ENCODE results near the gene PPARGC1A.

PPARGC1A gene

DNA sequence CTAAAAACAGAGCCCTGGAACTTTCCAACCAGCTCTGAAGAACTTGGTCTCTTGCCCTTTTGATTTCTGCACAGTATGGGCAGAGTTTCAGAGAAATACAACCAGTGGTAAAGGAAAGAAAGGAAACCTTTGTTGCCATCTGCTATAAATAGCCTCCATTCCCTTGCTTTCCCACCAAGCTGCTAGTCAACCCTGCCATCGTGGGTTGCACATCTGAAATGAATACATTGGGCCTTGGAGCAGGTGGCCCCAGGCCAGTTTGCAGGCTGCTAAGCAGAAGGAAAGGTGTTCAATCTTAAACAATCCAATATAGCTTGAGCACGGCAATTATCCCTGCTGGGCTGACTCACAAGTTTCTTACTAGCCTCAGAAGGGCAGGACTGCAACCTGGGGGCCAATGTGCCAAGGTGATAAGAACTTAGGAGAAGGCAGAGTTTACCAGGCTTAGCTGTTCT is 142.5 kb downstream of the PPARGC1A start:
- DNase-seq (ENCODE audit: low read depth): no peak
- H3K4me3 ChIP-seq (ENCODE audit: control insufficient read depth, low read depth, low read length): no peak overlapping the region
- TF ChIP-seq, protein P1, sequence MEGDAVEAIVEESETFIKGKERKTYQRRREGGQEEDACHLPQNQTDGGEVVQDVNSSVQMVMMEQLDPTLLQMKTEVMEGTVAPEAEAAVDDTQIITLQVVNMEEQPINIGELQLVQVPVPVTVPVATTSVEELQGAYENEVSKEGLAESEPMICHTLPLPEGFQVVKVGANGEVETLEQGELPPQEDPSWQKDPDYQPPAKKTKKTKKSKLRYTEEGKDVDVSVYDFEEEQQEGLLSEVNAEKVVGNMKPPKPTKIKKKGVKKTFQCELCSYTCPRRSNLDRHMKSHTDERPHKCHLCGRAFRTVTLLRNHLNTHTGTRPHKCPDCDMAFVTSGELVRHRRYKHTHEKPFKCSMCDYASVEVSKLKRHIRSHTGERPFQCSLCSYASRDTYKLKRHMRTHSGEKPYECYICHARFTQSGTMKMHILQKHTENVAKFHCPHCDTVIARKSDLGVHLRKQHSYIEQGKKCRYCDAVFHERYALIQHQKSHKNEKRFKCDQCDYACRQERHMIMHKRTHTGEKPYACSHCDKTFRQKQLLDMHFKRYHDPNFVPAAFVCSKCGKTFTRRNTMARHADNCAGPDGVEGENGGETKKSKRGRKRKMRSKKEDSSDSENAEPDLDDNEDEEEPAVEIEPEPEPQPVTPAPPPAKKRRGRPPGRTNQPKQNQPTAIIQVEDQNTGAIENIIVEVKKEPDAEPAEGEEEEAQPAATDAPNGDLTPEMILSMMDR (conservative IDR thresholded peaks at IDR 0.05; ENCODE audit: control insufficient read depth, insufficient read depth, low read depth, low read length): no peak

DNA sequence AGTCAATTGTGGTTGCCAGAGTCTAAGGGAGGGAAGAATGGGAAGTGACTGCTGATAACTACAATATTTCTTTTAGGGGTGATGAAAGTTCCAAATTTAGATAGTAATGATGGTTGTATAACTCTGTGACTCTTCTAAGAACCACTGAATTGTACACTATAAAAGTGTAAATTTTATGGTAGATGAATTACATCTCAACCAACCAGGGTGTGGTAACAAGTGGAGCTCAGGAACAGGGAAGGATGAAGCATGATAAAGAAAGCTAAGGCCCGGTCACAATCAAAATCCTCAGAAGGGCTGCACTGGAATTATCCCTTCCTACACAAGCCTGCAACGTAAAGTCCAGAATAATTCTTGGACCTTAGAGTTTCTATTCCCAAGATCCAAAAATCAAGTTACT is 143.2 kb downstream of the PPARGC1A start:
- H3K4me3 ChIP-seq (ENCODE audit: control insufficient read depth, low read depth, low read length): no peak overlapping the region
- TF ChIP-seq, protein P1 (conservative IDR thresholded peaks at IDR 0.05; ENCODE audit: control insufficient read depth, insufficient read depth, low read depth, low read length): no peak
- no peak for DNase-seq (ENCODE audit: low read depth)

DNA sequence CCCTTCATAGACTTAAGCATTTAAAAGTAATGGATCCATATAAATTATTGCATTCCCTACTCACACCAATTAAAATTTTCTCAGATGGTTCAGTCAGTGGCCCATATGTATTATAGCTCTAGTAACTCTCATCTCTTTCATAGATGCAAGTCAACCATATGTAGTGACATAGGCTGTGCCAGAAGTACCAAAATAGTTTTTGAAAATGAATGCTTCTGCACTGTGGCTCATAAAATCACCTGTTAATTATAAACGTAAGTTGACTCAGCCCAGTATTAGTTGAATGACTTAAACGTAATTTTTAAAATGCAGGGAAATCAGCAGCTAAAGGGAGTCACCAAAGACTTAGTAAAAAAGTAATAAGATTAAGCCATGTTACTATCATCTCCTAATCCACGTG is 143.8 kb downstream of the PPARGC1A start:
- no peak overlapping the region for H3K4me3 ChIP-seq (ENCODE audit: control insufficient read depth, low read depth, low read length)
- TF ChIP-seq, protein P1 (conservative IDR thresholded peaks at IDR 0.05; ENCODE audit: control insufficient read depth, insufficient read depth, low read depth, low read length): no peak
- no peak for DNase-seq (ENCODE audit: low read depth)

DNA sequence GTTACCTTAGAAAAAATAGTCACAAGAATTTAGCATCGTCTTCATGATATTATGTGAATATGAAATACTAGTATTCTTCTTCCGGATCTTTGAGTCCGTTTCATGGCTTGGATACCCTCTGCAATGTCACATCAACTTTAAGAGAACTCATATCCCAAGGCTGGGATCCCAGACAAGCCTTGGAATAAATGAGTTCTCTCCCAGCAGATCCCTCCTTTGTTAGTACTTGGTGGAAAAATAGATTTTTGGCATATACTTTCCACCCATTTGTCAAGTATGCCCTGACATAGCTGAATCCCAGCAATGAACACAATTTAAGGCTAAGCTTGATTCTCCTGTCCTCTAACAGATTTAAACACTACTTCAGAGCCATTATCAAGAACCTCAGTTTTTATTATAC is 144.5 kb downstream of the PPARGC1A start:
- no peak for DNase-seq (ENCODE audit: low read depth)
- no peak overlapping the region for H3K4me3 ChIP-seq (ENCODE audit: control insufficient read depth, low read depth, low read length)
- TF ChIP-seq, protein P1 (conservative IDR thresholded peaks at IDR 0.05; ENCODE audit: control insufficient read depth, insufficient read depth, low read depth, low read length): no peak
